ENCODE data around the gene IGFALS.
"Not testable (repeated sequence)": the region's sequence is repeated elsewhere in the genome, so short reads cannot be mapped to it uniquely, and the experiment has no call there.

IGFALS gene

GRCh38 chr16:1809281-1809801 is 15.8 kb upstream of the IGFALS start:
- peaks cover 17% of the 10 kb centered on the region for H3K36me3 Mint-ChIP-seq
- no peaks in the 10 kb centered on the region for H3K9me3 Mint-ChIP-seq
- no peaks in the 10 kb centered on the region for H3K27me3 Mint-ChIP-seq
- no peak overlapping the region for H3K27ac Mint-ChIP-seq
- peaks cover 5% of the 10 kb centered on the region for H3K4me1 Mint-ChIP-seq
- no peak for DNase-seq
- CTCF ChIA-PET, result no interaction called here
- no peak overlapping the region for H3K4me3 Mint-ChIP-seq

- CTCF ChIA-PET, result interaction anchor here (0.6 kb wide), 1 partner anchor 57 kb away, joined by 3 read pairs; no protein-coding TSS in a partner anchor
- H3K9me3 Mint-ChIP-seq, result no peaks in the 10 kb centered on the region
- peaks cover 17% of the 10 kb centered on the region for H3K36me3 Mint-ChIP-seq
- no peak for DNase-seq
- H3K27ac Mint-ChIP-seq, result no peak overlapping the region
- no peak overlapping the region for H3K4me3 Mint-ChIP-seq
- peaks cover 5% of the 10 kb centered on the region for H3K4me1 Mint-ChIP-seq
- no peaks in the 10 kb centered on the region for H3K27me3 Mint-ChIP-seq
These were observed 15.2 kb upstream of the IGFALS start for GRCh38 chr16:1808691-1809090.

GRCh38 chr16:1807626-1808025 is 14.1 kb upstream of the IGFALS start:
- Mint-ChIP-seq H3K4me1 (peaks cover 2% of the 10 kb centered on the region), H3K27me3 (no peaks in the 10 kb centered on the region), H3K36me3 (peaks cover 13% of the 10 kb centered on the region), H3K4me3 (no peak overlapping the region), H3K27ac (no peak overlapping the region), H3K9me3 (no peaks in the 10 kb centered on the region)
- CTCF ChIA-PET, result no interaction called here
- no peak for DNase-seq

DNA sequence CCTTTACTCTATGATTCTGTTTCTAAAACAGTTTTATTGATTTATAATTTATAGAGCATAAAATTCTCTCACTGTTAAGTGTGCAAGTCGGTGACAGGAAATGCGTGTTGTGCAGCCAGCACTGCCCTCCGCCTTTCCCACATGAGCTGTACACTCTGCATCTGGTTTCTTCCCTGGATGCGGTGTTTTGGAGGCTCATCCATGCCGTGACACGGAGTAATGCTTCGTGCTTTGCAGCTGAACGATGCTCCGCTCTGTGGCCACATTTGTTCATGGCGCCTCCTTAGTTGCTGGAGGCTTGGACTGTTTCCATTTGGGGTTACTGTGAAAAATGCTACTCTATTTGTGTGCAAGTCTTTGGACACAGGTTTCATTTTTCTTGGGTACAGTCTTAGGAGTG is 7.2 kb upstream of the IGFALS start:
- DNase-seq, result no peak
- CTCF ChIA-PET, result no interaction called here
- Mint-ChIP-seq H3K27me3 (peaks cover 4% of the 10 kb centered on the region), H3K4me3 (no peak overlapping the region), H3K36me3 (peaks cover 10% of the 10 kb centered on the region), H3K9me3 (peaks cover 29% of the 10 kb centered on the region), H3K4me1 (no peaks in the 10 kb centered on the region), H3K27ac (no peak overlapping the region)

- H3K27me3 Mint-ChIP-seq, DNase-seq, H3K27ac Mint-ChIP-seq, H3K36me3 Mint-ChIP-seq, CTCF ChIA-PET, H3K4me3 Mint-ChIP-seq, H3K4me1 Mint-ChIP-seq: not testable (repeated sequence)
- peaks cover 29% of the 10 kb centered on the region for H3K9me3 Mint-ChIP-seq
These were observed 5.8 kb upstream of the IGFALS start for GRCh38 chr16:1799263-1799662.

DNA sequence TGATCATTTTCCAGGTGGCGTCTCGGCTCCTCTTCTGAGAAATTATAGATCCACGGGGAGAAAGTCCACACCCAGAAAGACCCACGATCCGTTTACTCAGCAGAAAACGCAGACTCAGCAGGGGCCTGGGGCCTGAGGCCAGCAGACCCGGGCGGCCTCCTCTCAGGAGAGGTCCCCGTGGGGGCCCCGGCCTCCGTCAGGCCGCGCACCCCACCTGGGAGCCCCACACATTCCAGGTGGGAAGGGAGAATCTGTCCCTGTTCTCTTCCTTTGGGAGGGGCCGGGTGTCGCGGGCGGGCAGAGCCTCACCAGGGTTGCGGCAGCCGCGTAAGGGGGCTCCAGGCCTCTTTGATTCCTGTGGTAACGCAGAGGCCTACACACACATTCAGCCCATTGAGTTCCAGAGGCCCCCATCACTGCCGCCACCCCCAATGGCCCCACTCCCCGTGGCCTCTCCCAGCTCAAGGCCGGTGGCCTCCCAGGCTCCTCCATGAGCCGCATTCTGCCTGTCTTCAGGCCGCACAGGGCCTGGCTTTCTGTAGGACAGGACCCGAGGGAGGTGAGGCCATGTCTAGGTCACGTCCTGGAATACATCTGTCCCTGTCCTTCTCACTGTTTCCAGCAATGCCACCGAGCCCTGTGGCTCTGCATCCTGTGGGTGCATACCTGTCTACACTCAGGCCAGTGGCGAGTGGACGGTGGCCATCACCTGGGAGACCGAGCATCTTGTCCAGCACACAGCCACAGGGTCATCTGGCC is 1.6 kb upstream of the IGFALS start:
- H3K27me3 Mint-ChIP-seq, result peaks cover 4% of the 10 kb centered on the region
- no peak overlapping the region for H3K4me3 Mint-ChIP-seq
- no peak for DNase-seq
- no peak overlapping the region for H3K27ac Mint-ChIP-seq
- no peaks in the 10 kb centered on the region for H3K4me1 Mint-ChIP-seq
- H3K9me3 Mint-ChIP-seq, result peaks cover 23% of the 10 kb centered on the region
- H3K36me3 Mint-ChIP-seq, result peaks cover 7% of the 10 kb centered on the region
- CTCF ChIA-PET, result no interaction called here

GRCh38 chr16:1794221-1794871 is 841 bp upstream of the IGFALS start:
- H3K27ac Mint-ChIP-seq, result no peak overlapping the region
- H3K9me3 Mint-ChIP-seq, result peaks cover 17% of the 10 kb centered on the region
- CTCF ChIA-PET, result no interaction called here
- H3K4me3 Mint-ChIP-seq, result no peak overlapping the region
- DNase-seq, result no peak
- peaks cover 5% of the 10 kb centered on the region for H3K36me3 Mint-ChIP-seq
- peaks cover 4% of the 10 kb centered on the region for H3K27me3 Mint-ChIP-seq
- H3K4me1 Mint-ChIP-seq, result no peaks in the 10 kb centered on the region

DNA sequence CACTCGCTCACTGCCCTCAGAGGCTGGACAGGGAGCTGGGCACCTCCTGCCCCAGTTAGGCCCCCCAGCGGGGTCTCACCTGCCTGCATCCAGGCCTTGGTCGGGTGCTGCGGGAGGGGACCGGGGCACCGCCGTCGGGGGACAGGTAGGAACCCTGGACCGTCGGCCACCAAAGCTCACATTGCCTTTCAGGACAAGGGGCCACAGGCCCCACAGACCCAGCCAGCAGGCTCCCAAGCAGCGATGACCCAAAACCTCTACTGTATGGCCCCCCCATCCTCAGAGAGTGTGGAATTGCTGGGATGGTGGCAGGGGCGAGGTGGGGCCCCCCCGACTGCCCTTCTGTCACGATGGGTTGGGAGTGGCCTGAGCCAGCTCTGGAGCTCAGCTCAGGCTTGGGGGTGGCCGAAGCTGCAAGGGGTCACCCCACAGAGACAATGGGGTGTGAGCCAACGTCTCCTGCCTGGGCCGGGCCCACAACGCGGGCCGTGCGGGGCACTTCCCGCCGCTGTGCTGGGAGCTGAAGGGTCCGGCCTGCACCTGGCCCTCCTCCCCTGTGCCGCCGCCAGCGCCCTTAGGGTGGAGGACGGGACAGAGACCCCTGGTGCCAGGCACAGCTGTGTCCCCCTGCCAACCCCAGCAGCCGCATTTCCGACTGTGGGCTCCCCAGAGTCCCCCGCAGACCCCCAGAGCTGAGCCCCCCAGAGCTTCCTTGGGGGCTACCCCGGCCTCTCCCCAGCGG is 498 bp downstream of the IGFALS start:
- H3K27ac Mint-ChIP-seq, result no peak overlapping the region
- peaks cover 7% of the 10 kb centered on the region for H3K36me3 Mint-ChIP-seq
- H3K4me3 Mint-ChIP-seq, result no peak overlapping the region
- DNase-seq, result no peak
- no peaks in the 10 kb centered on the region for H3K4me1 Mint-ChIP-seq
- H3K9me3 Mint-ChIP-seq, result peaks cover 7% of the 10 kb centered on the region
- no peaks in the 10 kb centered on the region for H3K27me3 Mint-ChIP-seq
- CTCF ChIA-PET, result no interaction called here

GRCh38 chr16:1791943-1792812 is 1.3 kb downstream of the IGFALS start:
- Mint-ChIP-seq H3K9me3 (peaks cover 2% of the 10 kb centered on the region), H3K36me3 (peaks cover 5% of the 10 kb centered on the region), H3K4me3 (no peak overlapping the region), H3K4me1 (no peaks in the 10 kb centered on the region), H3K27me3 (no peaks in the 10 kb centered on the region), H3K27ac (no peak overlapping the region)
- DNase-seq, result no peak
- CTCF ChIA-PET, result interaction anchor here (1.1 kb wide), 1 partner anchor 9 kb away, joined by 3 read pairs; the partner anchor contains the start of genes NUBP2 and SPSB3

DNA sequence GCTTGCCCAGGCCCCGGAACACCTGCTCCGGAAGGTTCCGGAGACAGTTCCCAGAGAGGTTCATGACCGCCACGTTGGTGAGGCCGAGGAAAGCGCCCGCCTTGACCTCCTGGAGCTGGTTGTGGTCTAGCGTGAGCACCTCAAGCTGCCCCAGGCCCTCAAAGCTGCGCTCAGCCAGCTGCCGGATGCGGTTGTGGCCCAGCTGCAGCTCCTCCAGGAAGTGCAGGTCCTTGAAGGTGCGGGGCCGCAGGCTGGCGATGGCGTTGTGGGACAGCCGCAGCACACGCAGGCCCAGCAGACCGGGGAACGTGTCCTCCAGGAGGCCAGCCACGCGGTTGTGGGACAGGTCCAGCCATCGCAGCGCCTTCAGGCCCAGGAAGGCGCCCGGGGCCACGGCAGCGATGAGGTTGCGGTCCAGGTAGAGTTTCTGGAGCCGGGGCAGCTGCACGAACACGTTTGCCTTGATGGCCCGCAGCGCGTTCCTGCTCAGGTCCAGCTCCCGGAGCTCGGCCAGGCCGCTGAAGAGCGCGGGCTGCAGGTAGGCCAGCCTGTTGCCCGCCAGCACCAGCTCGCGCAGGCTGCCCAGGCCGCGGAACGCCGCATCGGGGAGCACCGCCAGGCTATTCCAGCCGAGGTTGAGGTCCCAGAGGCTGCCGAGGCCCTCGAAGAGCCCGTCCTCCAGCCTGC is 2.1 kb downstream of the IGFALS start:
- Mint-ChIP-seq H3K27me3 (no peaks in the 10 kb centered on the region), H3K27ac (no peak overlapping the region), H3K36me3 (peaks cover 5% of the 10 kb centered on the region), H3K4me3 (no peak overlapping the region), H3K9me3 (no peaks in the 10 kb centered on the region), H3K4me1 (no peaks in the 10 kb centered on the region)
- CTCF ChIA-PET, result interaction anchor here (1.1 kb wide), 1 partner anchor 9 kb away, joined by 3 read pairs; the partner anchor contains the start of genes NUBP2 and SPSB3
- DNase-seq, result no peak

DNA sequence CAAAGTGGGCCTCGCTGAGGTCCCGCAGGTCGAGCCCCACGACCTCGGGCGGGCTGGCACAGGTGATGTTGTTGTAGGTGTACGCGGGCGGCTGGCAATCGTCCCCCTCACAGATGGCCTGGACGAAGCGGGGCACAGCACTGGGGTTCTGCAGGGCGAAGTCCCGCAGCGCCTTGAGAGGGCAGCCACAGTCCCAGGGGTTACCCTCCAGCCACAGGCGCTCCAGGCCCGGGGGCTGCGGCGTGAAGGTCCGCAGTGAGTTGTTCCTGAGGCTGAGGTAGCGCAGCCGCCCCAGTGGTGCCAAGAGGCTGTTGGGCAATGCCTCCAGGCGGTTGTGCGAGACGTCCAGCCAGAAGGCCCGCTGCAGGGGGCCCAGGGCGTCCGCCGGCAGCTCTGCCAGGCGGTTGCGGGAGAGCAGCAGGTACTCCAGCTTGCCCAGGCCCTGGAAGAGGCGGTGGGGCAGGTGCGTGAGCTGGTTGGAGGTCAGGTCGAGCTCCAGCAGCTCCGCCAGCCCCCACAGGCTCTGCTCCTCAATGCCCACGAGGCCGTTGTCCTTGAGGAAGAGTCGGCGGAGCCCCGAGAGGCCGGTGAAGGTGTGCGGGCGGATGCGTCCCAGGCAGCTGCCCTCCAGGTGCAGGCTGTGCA is 2.8 kb downstream of the IGFALS start:
- peaks cover 5% of the 10 kb centered on the region for H3K36me3 Mint-ChIP-seq
- no peaks in the 10 kb centered on the region for H3K4me1 Mint-ChIP-seq
- DNase-seq, result no peak
- no peaks in the 10 kb centered on the region for H3K9me3 Mint-ChIP-seq
- CTCF ChIA-PET, result no interaction called here
- H3K27me3 Mint-ChIP-seq, result no peaks in the 10 kb centered on the region
- H3K27ac Mint-ChIP-seq, result no peak overlapping the region
- no peak overlapping the region for H3K4me3 Mint-ChIP-seq

GRCh38 chr16:1790261-1790610 is 3.3 kb downstream of the IGFALS start:
- Mint-ChIP-seq H3K27ac (no peak overlapping the region), H3K4me3 (no peak overlapping the region), H3K9me3 (no peaks in the 10 kb centered on the region), H3K4me1 (no peaks in the 10 kb centered on the region), H3K27me3 (no peaks in the 10 kb centered on the region), H3K36me3 (peaks cover 5% of the 10 kb centered on the region)
- no peak for DNase-seq
- CTCF ChIA-PET, result no interaction called here

DNA sequence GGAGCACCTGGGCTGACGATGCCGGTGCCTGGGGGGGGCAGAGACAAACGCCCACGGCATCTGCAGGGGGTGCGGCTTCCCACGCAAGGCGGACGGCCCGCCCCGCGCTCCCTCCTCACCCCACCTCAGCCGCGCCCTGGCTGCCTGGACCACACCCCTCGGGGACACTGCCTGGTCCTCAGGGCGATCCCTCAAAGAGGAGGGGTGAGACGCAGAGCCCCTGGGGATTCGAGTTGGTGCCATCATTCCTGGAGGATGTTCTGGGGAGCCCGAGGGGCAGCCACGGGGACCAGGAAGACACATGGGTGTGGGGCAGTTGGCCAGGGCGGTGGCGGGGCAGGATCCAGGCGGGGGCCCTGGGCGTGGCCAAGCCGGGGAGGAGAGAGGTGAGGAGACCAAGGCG is 3.9 kb downstream of the IGFALS start:
- Mint-ChIP-seq H3K4me1 (peaks cover 3% of the 10 kb centered on the region), H3K4me3 (no peak overlapping the region), H3K9me3 (no peaks in the 10 kb centered on the region), H3K27ac (no peak overlapping the region), H3K36me3 (peaks cover 5% of the 10 kb centered on the region), H3K27me3 (no peaks in the 10 kb centered on the region)
- DNase-seq, result no peak
- CTCF ChIA-PET, result no interaction called here

All from activated naive CD4-positive, alpha-beta T cell treated with anti-CD3 and anti-CD28 coated beads, Interleukin-2, amount 10 ng/mL, durations not matched to agents 7 days and 5 days (primary cell).